HG03108 (cell line): ENCODE results near the gene HLF.

Source experiments
- ATAC-seq: cut with Tn5 transposase; IDR thresholded peaks from one replicate; pipeline ENCODE4 v1.9.1; 2021; ENCODE audit warnings: moderate library complexity; ENCODE audit not compliant: unreplicated experiment

Gene HLF

GRCh38 chr17:55249861-55250260 is 14.9 kb upstream of the HLF start:
- ATAC-seq: no peak

- ATAC-seq: no peak
These were observed 10.4 kb upstream of the HLF start for GRCh38 chr17:55254375-55254774.

DNA sequence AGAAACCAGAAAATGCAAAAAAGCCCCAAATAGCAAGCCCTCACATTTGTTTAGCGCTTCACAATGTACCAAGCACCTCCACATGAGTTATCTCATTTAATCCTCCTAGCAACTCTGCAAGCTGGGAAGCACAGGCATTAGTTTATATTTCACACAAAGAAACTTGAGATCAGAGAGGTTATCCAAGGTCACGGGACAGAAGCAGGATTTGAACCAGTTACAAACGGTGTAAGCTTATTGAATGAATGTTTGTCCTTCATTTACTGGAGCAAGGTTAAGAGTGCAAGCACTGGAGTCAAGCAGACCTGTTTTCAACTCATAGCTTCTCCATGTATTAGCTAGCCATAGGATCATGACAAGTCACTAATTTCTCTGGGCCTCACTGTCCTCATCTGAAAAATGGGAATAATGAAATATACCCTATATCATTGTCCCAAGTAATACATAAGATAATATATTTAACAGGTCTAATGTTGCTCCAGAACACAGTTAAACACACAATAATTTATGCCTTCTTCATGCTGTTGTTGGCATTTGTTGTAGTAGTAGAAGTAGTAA is 6.1 kb upstream of the HLF start:
- no peak for ATAC-seq

- ATAC-seq: no peak
These were observed 5.1 kb upstream of the HLF start for GRCh38 chr17:55259684-55260111.

- ATAC-seq: no peak
These were observed 3.4 kb upstream of the HLF start for GRCh38 chr17:55261311-55261710.

DNA sequence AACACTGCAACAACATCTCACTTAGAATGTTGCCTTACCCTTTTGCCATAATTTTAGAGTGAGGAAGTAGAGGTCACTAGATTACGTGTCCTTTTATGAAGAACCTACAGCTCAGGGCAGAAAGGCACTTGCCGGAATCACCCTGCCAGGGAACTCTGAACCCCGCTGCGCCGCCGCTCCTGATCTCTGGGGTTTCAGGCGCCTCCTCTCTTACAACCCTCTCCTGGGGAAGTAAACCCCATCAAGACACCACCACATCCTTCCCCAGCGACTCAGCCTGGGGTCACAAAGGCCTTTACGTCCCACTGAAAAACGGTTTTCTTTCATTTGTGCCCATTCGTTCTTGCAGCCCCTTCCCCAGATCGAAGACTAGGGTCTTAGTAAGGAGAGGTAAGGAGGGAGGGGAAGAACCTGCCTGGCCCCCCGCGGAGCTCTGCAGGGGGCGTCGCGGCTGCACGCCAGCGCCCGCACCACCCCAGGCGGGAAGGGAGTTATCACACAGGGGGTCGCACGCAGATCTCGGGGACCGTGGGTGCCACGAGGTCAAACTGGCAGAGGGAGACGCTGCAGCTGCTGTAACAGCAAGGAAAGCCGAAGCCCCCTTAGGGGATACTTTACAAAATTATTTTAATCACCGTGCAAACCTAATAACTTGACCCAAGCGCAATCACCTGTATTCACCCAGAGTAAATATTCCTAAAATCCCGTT is 1.0 kb upstream of the HLF start:
- no peak for ATAC-seq

DNA sequence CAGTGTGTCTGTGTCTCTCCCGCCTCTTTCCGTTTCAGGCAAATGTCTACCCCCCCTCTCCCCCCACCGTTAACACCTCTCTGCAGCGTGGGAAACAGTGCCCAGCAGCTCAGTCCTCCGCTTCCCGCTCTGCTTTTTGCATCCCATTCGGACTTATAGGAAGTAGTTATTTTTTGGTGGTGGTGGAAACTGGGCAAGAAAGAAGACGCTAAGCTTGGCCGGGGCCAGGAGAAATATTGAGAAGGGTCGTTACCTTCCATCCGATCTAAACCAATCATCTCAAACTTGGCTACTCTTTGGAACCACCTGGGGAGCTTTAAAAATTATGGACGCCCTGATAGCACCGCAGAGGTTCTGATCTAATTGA is 499 bp upstream of the HLF start:
- no peak for ATAC-seq

GRCh38 chr17:55265311-55266021 is 706 bp downstream of the HLF start:
- no peak for ATAC-seq

- ATAC-seq: no peak
These were observed 1.5 kb downstream of the HLF start for GRCh38 chr17:55266051-55266957.

- ATAC-seq: no peak
These were observed 2.4 kb downstream of the HLF start for GRCh38 chr17:55266958-55267688.

- no peak for ATAC-seq
These were observed 3.3 kb downstream of the HLF start for GRCh38 chr17:55267777-55268648.

DNA sequence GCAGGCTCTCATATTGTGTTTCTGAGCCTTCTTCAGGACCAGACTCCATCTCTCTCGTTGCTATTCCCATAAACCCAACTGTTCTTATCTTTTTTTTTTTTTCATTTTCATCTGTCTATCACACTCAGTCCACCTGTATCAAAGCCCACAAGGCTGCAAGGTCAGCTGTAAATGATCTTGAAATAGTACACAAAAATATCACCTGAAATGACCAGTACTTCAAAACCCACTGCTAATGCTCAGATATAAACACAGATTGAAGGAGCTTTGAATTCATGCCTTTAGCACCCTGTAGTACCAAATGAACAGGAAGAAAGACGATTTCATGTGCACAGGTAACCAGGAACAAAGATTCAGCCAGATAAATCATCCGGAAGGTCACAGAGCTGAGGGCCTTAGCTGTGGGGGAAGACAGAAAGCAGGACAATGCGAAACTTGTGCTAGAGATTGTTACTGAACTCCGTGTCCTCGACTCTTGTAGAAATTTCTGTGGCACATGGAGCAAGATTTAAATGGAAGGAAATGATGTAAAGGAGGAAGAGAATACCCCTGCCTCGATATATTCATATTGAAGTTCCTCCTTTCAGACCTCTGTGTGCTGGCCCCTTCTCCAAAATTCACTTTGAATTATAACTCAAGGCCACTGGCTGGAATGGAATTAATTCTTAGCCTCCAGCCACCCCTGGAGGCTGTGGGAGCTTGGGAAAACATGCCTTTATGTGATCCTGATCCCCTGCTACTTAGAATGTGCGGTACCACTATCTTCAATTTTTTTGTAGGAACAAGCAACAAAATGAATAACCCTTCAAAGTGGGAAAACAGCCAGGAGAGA is 4.1 kb downstream of the HLF start:
- ATAC-seq: no peak

- no peak for ATAC-seq
These were observed 5.1 kb downstream of the HLF start for GRCh38 chr17:55269894-55270293.

DNA sequence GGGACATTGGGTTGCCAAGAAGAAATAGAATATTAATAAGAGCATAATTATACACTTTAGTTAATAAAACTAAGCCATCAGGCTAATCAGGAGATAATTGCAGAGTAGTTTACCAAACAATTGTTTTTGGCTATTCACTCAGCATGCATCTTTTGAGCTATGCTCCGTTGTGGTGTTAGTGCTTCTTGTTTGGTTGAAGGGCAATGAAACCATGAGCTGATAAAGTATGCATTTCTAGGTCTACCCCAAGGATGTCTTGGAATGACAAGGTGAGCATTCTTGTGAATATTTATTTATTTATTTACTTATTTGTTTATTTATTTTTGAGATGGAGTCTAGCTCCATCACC is 6.4 kb downstream of the HLF start:
- no peak for ATAC-seq

DNA sequence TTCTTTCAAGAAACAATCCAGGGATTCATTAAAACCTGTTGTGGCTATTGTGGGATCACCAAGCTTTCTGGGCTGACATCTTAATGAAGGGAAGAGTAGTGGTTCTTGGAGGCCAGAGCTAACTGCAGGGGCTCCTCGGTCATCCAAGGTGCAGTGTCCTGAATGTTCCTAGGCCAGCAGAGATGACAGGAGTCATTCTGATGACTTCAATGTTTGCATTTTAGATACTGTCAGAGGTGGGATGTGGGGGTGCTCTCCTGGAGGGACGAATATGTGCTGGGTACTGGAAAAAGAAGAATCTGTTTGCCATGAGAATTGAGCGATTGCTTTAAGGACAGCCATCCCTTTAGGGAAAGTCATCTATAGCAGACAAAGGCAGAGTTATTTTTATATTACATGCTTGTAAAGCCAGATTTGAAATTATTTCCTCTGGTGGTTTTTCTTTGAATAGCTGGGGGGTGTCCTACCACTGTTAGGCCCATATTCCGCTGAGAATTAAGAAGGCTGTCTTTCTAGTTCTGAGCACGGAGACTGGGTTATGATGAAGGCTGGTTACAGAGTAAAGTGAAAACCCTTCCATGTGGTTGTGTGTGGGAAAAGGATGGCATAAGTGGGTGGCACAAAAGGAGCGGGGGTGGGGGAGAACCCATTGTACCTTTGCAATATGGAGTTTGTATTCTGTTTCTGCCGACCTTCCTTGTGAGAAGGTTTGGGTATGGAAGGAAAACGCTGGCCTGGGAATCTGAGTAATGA is 7.4 kb downstream of the HLF start:
- no peak for ATAC-seq

DNA sequence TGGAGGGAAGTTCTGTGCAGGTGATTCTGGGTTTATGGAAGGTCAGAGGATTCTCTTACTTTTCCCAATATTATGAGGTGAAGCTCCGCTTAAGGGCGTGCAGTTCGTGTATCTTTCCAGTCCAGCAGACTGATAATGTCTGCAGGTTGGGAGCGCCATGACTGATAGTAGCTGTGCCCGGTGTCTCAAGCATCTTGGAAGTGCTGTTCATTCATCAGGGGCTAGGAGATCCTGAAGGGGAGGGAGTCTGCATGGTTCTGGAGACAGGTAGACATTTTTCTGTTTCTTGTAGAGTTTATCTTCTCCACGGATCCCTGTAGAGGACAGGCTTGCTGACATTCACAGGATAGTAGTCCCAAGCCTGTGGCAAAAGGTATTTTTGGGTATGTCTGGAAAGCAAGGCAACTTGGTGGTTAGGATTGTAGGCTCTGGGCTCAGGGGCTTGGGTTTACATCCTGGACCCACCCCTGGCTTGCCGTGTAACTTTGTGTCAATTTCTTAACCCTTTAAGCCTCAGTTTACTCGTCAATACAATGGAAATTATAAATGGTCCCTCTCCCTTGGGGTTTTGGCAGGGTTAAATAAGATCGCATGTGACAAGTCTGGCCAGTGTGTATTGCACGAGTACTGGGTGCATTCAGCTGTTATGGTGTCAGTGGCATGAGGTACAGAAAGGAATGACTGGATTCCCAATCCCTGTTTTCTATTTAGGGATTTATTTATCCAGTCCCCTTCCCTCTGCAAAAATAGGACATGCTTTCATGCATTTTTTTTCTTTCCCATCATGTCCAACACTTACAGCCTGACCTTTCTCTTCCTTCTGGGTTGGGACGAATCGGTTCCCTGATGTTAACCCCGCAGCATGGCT is 8.2 kb downstream of the HLF start:
- ATAC-seq: no peak
